K562 (cell line): ENCODE data around the gene TMEM205. TPM values are rescaled to one million over a fixed set of nuclear protein-coding genes. Genes with fewer than 3 reads are reported as not detected.

Experiments
- CBX3 ChIP-seq, 2 experiments: IDR thresholded peaks; 1 replicate in 1 of 2; 2 replicates in 1 of 2; pipeline ENCODE4 v1.6.1; 2012; ENCODE audit warnings: inconsistent platforms in 2 of 2, low read length in 2 of 2, borderline replicate concordance in 1 of 2, control low read depth in 1 of 2
- CC2D1A ChIP-seq: fragments of 450-650 bp; IDR thresholded peaks from 2 replicates; pipeline ENCODE4 v1.6.1; 2017; ENCODE audit warnings: mild to moderate bottlenecking
- ELF2 ChIP-seq: fragments of 250-450 bp; sonication (Bioruptor Pico); IDR thresholded peaks from 2 replicates; pipeline ENCODE4 v1.5.0; 2021; ENCODE audit warnings: mild to moderate bottlenecking
- HDAC2 ChIP-seq: fragments of 450-650 bp; IDR thresholded peaks from 2 replicates; pipeline ENCODE4 v1.6.1; 2016; ENCODE audit warnings: mild to moderate bottlenecking
- HNRNPLL ChIP-seq: fragments of 200-400 bp; formaldehyde crosslinking; IDR thresholded peaks from 2 replicates; pipeline ENCODE4 v1.6.1; 2017; ENCODE audit warnings: low read length, low read depth, mild to moderate bottlenecking; ENCODE audit not compliant: poor library complexity, severe bottlenecking
- LCOR ChIP-seq: sonication (generic); formaldehyde crosslinking; IDR thresholded peaks from 2 replicates; pipeline ENCODE4 v1.8.0; 2022; ENCODE audit warnings: mild to moderate bottlenecking, missing genetic modification reagents
- NRF1 ChIP-seq, 2 experiments: fragments of 450-650 bp; IDR thresholded peaks in 1 of 2; conservative IDR thresholded peaks in 1 of 2; 2 replicates each; pipeline ENCODE4 v1.6.1; 2014; ENCODE audit warnings: mild to moderate bottlenecking in 2 of 2
- PCBP1 ChIP-seq: fragments of 200-400 bp; formaldehyde crosslinking; IDR thresholded peaks from 2 replicates; pipeline ENCODE4 v1.6.1; 2018; ENCODE audit warnings: mild to moderate bottlenecking, low read depth, low read length; ENCODE audit not compliant: poor library complexity, severe bottlenecking
- PHB2 ChIP-seq: fragments of 450-650 bp; IDR thresholded peaks from 2 replicates; pipeline ENCODE4 v1.6.1; 2017; ENCODE audit warnings: low read depth
- PHF8 ChIP-seq: fragments of 200-600 bp; sonication (generic); IDR thresholded peaks from 2 replicates; pipeline ENCODE4 v1.6.1; 2012; ENCODE audit warnings: mixed run types, mild to moderate bottlenecking, inconsistent platforms, low read length, moderate library complexity, borderline replicate concordance
- PML ChIP-seq: IDR thresholded peaks from 2 replicates; pipeline ENCODE4 v1.6.1; 2012; ENCODE audit warnings: low read length, inconsistent platforms
- POLR2A ChIP-seq: fragments of 450-650 bp; conservative IDR thresholded peaks from 2 replicates; pipeline ENCODE4 v1.6.1; 2016
- RBM25 ChIP-seq: fragments of 200-400 bp; formaldehyde crosslinking; IDR thresholded peaks from 2 replicates; pipeline ENCODE4 v1.6.1; 2018; ENCODE audit warnings: low read length, low read depth, moderate library complexity; ENCODE audit not compliant: severe bottlenecking
- SFPQ ChIP-seq: fragments of 200-400 bp; formaldehyde crosslinking; IDR thresholded peaks from 2 replicates; pipeline ENCODE4 v1.6.1; 2017; ENCODE audit warnings: mild to moderate bottlenecking, low read depth, low read length, moderate library complexity
- TEAD1 ChIP-seq, 2 experiments: fragments of 450-650 bp in 1 of 2; sonication (generic) in 1 of 2; formaldehyde crosslinking; IDR thresholded peaks; 2 replicates each; pipeline versions ENCODE4 v1.4.0 to v1.8.0; 2020 to 2022; ENCODE audit warnings: mild to moderate bottlenecking in 2 of 2, missing genetic modification reagents in 1 of 2
- TFAP4 ChIP-seq: sonication (generic); formaldehyde crosslinking; IDR thresholded peaks from 2 replicates; pipeline ENCODE4 v1.8.0; 2022; ENCODE audit warnings: missing genetic modification reagents, mild to moderate bottlenecking, moderate library complexity, borderline replicate concordance
- ZBTB2 ChIP-seq: fragments of 450-650 bp; IDR thresholded peaks from 2 replicates; pipeline ENCODE4 v1.6.1; 2016; ENCODE audit warnings: antibody characterized with exemption
- ZNF239 ChIP-seq: fragments of 250-450 bp; sonication (Bioruptor Pico); IDR thresholded peaks from 2 replicates; pipeline ENCODE4 v1.4.0; 2020; ENCODE audit warnings: mild to moderate bottlenecking
- polyA plus RNA-seq, 8 experiments: library from polyadenylated mRNA; depleted of rRNA in 4 of 8; stranded (reverse) in 5 of 8; unstranded in 3 of 8; fragments of >200 nt; fragmentation: Nextera tagmentation in 2 of 8; fragmentation: Illumina TruSeq in 1 of 8; extraction: Ambion mirVana in 2 of 8; extraction: Trizol in 1 of 8; gene quantifications; 2 replicates each; pipeline versions ENCODE4 v1.2.1 to v1.2.3, GENCODE V29; 2011 to 2014; ENCODE audit warnings: inconsistent platforms in 1 of 8, missing spikeins in 1 of 8
- total RNA-seq, 7 experiments: library from RNA; depleted of rRNA in 6 of 7; stranded (reverse); fragments of >200 nt in 6 of 7; fragmentation: Illumina TruSeq in 2 of 7; extraction: Trizol in 2 of 7; gene quantifications; 2 replicates each; pipeline versions ENCODE4 v1.2.1 to v1.2.3, GENCODE V29; 2011 to 2021; ENCODE audit warnings: low replicate concordance in 1 of 7
- TF ChIP-seq, protein P1 (sequence below): IDR thresholded peaks from 2 replicates; pipeline ENCODE4 v1.6.1; 2012; ENCODE audit warnings: low read depth, low read length, improper control_type of control experiment, borderline replicate concordance
- TF ChIP-seq, protein P2 (sequence below): fragments of 250-450 bp; sonication (Bioruptor Pico); IDR thresholded peaks from 2 replicates; pipeline ENCODE4 v1.9.0; 2021; ENCODE audit warnings: mild to moderate bottlenecking

The TMEM205 gene
- total and polyA plus RNA-seq, 9 of the 15 experiments (the other 6 are each of a cell fraction or from before 2014, with no cell fraction given) = 21.3 to 81.5 (median 44.1) TPM

GRCh38 chr19:11346104-11346940 is at the start of gene TMEM205, which contains the start of gene CCDC159 (continued):
- TF ChIP-seq, protein P1, sequence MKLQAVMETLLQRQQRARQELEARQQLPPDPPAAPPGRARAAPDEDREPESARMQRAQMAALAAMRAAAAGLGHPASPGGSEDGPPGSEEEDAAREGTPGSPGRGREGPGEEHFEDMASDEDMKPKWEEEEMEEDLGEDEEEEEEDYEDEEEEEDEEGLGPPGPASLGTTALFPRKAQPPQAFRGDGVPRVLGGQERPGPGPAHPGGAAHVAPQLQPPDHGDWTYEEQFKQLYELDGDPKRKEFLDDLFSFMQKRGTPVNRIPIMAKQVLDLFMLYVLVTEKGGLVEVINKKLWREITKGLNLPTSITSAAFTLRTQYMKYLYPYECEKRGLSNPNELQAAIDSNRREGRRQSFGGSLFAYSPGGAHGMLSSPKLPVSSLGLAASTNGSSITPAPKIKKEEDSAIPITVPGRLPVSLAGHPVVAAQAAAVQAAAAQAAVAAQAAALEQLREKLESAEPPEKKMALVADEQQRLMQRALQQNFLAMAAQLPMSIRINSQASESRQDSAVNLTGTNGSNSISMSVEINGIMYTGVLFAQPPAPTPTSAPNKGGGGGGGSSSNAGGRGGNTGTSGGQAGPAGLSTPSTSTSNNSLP = peak; percentile 78; the same call in 1 of the 2 replicates
- no peak for TF ChIP-seq PCBP1
- peak; percentile 71 for TF ChIP-seq RBM25
- TF ChIP-seq ZNF239 (CRISPR knock-in tag) = peak; percentile 8; the same call in 1 of the 2 replicates
- 0 out of 2 replicates have a peak, but pooled peaks have one; percentile 12 for TF ChIP-seq CC2D1A
- peak; percentile 98 for TF ChIP-seq TFAP4 (CRISPR knock-in tag)
- TF ChIP-seq, protein P2, sequence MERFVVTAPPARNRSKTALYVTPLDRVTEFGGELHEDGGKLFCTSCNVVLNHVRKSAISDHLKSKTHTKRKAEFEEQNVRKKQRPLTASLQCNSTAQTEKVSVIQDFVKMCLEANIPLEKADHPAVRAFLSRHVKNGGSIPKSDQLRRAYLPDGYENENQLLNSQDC (CRISPR knock-in tag) = no peak
- no peak for TF ChIP-seq LCOR (CRISPR knock-in tag)
- TF ChIP-seq ZBTB2 = 0 out of 2 replicates have a peak, but pooled peaks have one; percentile 61
- TF ChIP-seq PHB2 = no peak
- peak; percentile 48 for TF ChIP-seq POLR2A
- TF ChIP-seq PHF8 = peak; percentile 42; the same call in 1 of the 2 replicates
- peak; percentile 60 for TF ChIP-seq HNRNPLL
- peak in 1 of 2 experiments; percentile 63; a peak in 1 of 3 replicates for TF ChIP-seq CBX3 (IDR thresholded peaks at IDR 0.05; ENCODE audit: borderline replicate concordance in 1 of 2, low read length in 2 of 2)
- TF ChIP-seq PML = peak; percentile 33; the same call in 1 of the 2 replicates
- peak in 1 of 2 experiments; percentile 19; a peak in 2 of 4 replicates for TF ChIP-seq TEAD1 (CRISPR knock-in tag; IDR thresholded peaks at IDR 0.05)
- peak; percentile 69 to 72 for TF ChIP-seq NRF1 (conservative IDR thresholded peaks at IDR 0.05 in 1 of 2, IDR thresholded peaks at IDR 0.05 in 1 of 2)
- TF ChIP-seq SFPQ = no peak
- peak; percentile 66 for TF ChIP-seq ELF2
- TF ChIP-seq HDAC2 = no peak; the same call in 1 of the 2 replicates
